H1 (cell line): ENCODE results near the gene TFCP2. TPM values are rescaled to one million over a fixed set of nuclear protein-coding genes. Genes with fewer than 3 reads are reported as not detected.

ENCODE experiments used
- CTCF ChIA-PET: fragments of 300-600 bp; sonication (Branson Sonifier 250); formaldehyde crosslinking; loops from one replicate; lab custom pipeline; 2021; ENCODE audit not compliant: partially characterized antibody; lab: Charles Lee
- POLR2A ChIA-PET: fragments of 300-600 bp; sonication (Branson Sonifier 250); formaldehyde crosslinking; loops from one replicate; lab custom pipeline; 2021; ENCODE audit warnings: inconsistent platforms; ENCODE audit not compliant: partially characterized antibody; lab: Charles Lee
- DNase-seq, 2 experiments: peaks; one replicate each; pipeline versions ENCODE4 v3.0.0 to v3.0.0-alpha.2; 2010 to 2022; ENCODE audit warnings: low spot score in 2 of 2, low read depth in 1 of 2, mixed read lengths in 1 of 2
- FAIRE-seq: peaks from 2 replicates; lab custom pipeline; 2011; peaks lifted over from hg19 to GRCh38; lab: Jason Lieb, UNC
- H2AFZ ChIP-seq: 2 replicates; pipeline ENCODE4 v1.8.1; 2012; ENCODE audit warnings: low read length, inconsistent platforms
- H2AK5ac ChIP-seq: 2 replicates; pipeline ENCODE4 v1.6.1; 2013; ENCODE audit warnings: low read depth, low read length
- H2BK120ac ChIP-seq: replicated peaks from 2 replicates; pipeline ENCODE3; 2013; ENCODE audit warnings: low read depth, low read length, inconsistent platforms
- H2BK12ac ChIP-seq: 2 replicates; pipeline ENCODE4 v1.6.1; 2013; ENCODE audit warnings: low read depth, low read length
- H2BK15ac ChIP-seq: 2 replicates; pipeline ENCODE4 v1.6.1; 2013; ENCODE audit warnings: low read length
- H2BK20ac ChIP-seq: 2 replicates; pipeline ENCODE4 v1.6.1; 2013; ENCODE audit warnings: low read length
- H2BK5ac ChIP-seq: 2 replicates; pipeline ENCODE4 v1.6.1; 2013; ENCODE audit warnings: low read depth, low read length
- H3K14ac ChIP-seq: 2 replicates; pipeline ENCODE4 v1.6.1; 2013; ENCODE audit warnings: inconsistent platforms; ENCODE audit not compliant: insufficient read length
- H3K18ac ChIP-seq: 2 replicates; pipeline ENCODE4 v1.6.1; 2013; ENCODE audit warnings: low read length; ENCODE audit errors: extremely low read depth
- H3K23ac ChIP-seq: 2 replicates; pipeline ENCODE4 v1.6.1; 2013; ENCODE audit warnings: inconsistent platforms; ENCODE audit not compliant: insufficient read length
- H3K23me2 ChIP-seq: 2 replicates; pipeline ENCODE4 v1.6.1; 2013; ENCODE audit warnings: low read depth, low read length
- H3K27ac ChIP-seq: 2 replicates; pipeline ENCODE4 v1.6.1; 2011; ENCODE audit warnings: low read depth, low read length, inconsistent platforms
- H3K27me3 ChIP-seq, 4 experiments: replicated peaks in 1 of 4; 1 replicate in 1 of 4; 2 replicates in 3 of 4; pipeline versions ENCODE4 v1.6.1 to v1.8.1; 2011 to 2013; ENCODE audit warnings: low read length in 3 of 4, mild to moderate bottlenecking in 3 of 4, inconsistent platforms in 2 of 4, mixed read lengths in 2 of 4, moderate library complexity in 1 of 4; ENCODE audit not compliant: control insufficient read depth in 3 of 4, insufficient read depth in 3 of 4; ENCODE audit errors: extremely low read depth in 1 of 4
- H3K36me3 ChIP-seq, 4 experiments: 2 replicates each; pipeline versions ENCODE4 v1.6.1 to v1.8.1; 2011 to 2013; ENCODE audit warnings: mild to moderate bottlenecking in 4 of 4, low read length in 3 of 4, moderate library complexity in 2 of 4, control low read depth in 1 of 4, inconsistent platforms in 1 of 4; ENCODE audit not compliant: insufficient read depth in 4 of 4, control insufficient read depth in 2 of 4
- H3K4ac ChIP-seq: replicated peaks from 2 replicates; pipeline ENCODE3; 2013; ENCODE audit warnings: low read length, low read depth, mixed read lengths, inconsistent platforms; ENCODE audit not compliant: insufficient read length
- H3K4me1 ChIP-seq, 4 experiments: replicated peaks in 1 of 4; 1 replicate in 1 of 4; 2 replicates in 3 of 4; pipeline versions ENCODE4 v1.6.1 to v1.8.1; 2011 to 2013; ENCODE audit warnings: low read length in 3 of 4, inconsistent platforms in 2 of 4, mixed read lengths in 1 of 4; ENCODE audit not compliant: insufficient read depth in 4 of 4, control insufficient read depth in 3 of 4
- H3K4me2 ChIP-seq, 2 experiments: 2 replicates each; pipeline versions ENCODE4 v1.6.1 to v1.8.1; 2011 to 2013; ENCODE audit warnings: low read depth in 2 of 2, low read length in 2 of 2, control low read depth in 1 of 2, inconsistent platforms in 1 of 2, mild to moderate bottlenecking in 1 of 2; ENCODE audit not compliant: insufficient read depth in 1 of 2
- H3K4me3 ChIP-seq, 4 experiments: fragments of 200-600, 300-600 bp in 1 of 4; sonication (generic), shearing (Covaris generic), sonication (Bioruptor Twin) in 1 of 4; 2 replicates each; pipeline versions ENCODE4 v1.5.1 to v1.8.1; 2011 to 2016; ENCODE audit warnings: low read length in 4 of 4, low read depth in 3 of 4, control low read depth in 2 of 4, inconsistent platforms in 2 of 4, mild to moderate bottlenecking in 2 of 4, mixed read lengths in 1 of 4, moderate library complexity in 1 of 4; ENCODE audit not compliant: insufficient read depth in 2 of 4; ENCODE audit errors: extremely low read depth in 1 of 4
- H3K56ac ChIP-seq: replicated peaks from 2 replicates; pipeline ENCODE3; 2013; ENCODE audit warnings: low read depth, mild to moderate bottlenecking, mixed read lengths, low read length, inconsistent platforms; ENCODE audit not compliant: insufficient read length
- H3K79me1 ChIP-seq: 2 replicates; pipeline ENCODE4 v1.6.1; 2013; ENCODE audit warnings: low read depth, low read length, control low read depth
- H3K79me2 ChIP-seq, 2 experiments: 2 replicates each; pipeline versions ENCODE4 v1.6.1 to v1.8.1; 2012 to 2013; ENCODE audit warnings: low read length in 2 of 2, mild to moderate bottlenecking in 2 of 2, inconsistent platforms in 1 of 2; ENCODE audit not compliant: insufficient read depth in 2 of 2, control insufficient read depth in 1 of 2
- H3K9ac ChIP-seq, 4 experiments: replicated peaks in 1 of 4; 1 replicate in 1 of 4; 2 replicates in 3 of 4; pipeline versions ENCODE4 v1.6.1 to v1.8.1; 2011 to 2013; ENCODE audit warnings: low read depth in 3 of 4, low read length in 3 of 4, control low read depth in 2 of 4, mild to moderate bottlenecking in 2 of 4, moderate library complexity in 2 of 4, inconsistent platforms in 1 of 4; ENCODE audit errors: extremely low read depth in 1 of 4
- H3K9me3 ChIP-seq, 2 experiments: 2 replicates each; pipeline versions ENCODE4 v1.6.1 to v1.8.1; 2012 to 2013; ENCODE audit warnings: mild to moderate bottlenecking in 2 of 2, moderate library complexity in 2 of 2, control low read depth in 1 of 2, inconsistent platforms in 1 of 2, low read depth in 1 of 2, low read length in 1 of 2, mixed read lengths in 1 of 2; ENCODE audit not compliant: insufficient read depth in 2 of 2
- H4K20me1 ChIP-seq, 2 experiments: replicated peaks in 1 of 2; 2 replicates each; pipeline versions ENCODE3 to v1.8.1; 2011 to 2013; ENCODE audit warnings: inconsistent platforms in 2 of 2, low read length in 2 of 2, mild to moderate bottlenecking in 1 of 2; ENCODE audit not compliant: insufficient read depth in 2 of 2, control insufficient read depth in 1 of 2
- H4K5ac ChIP-seq: 2 replicates; pipeline ENCODE4 v1.6.1; 2013; ENCODE audit warnings: low read length, low read depth, mixed read lengths, inconsistent platforms; ENCODE audit not compliant: insufficient read length
- H4K8ac ChIP-seq: 2 replicates; pipeline ENCODE4 v1.8.0; 2013; ENCODE audit warnings: mild to moderate bottlenecking, moderate library complexity, low read length, inconsistent platforms; ENCODE audit not compliant: insufficient read depth; ENCODE audit errors: extremely low read depth
- H4K91ac ChIP-seq: replicated peaks from 2 replicates; pipeline ENCODE3; 2013; ENCODE audit warnings: low read length, mixed read lengths, inconsistent platforms; ENCODE audit not compliant: insufficient read length
- CHD2 ChIP-seq: IDR thresholded peaks from 2 replicates; pipeline ENCODE4 v1.6.1; 2012; ENCODE audit warnings: low read length, improper control_type of control experiment
- CTBP2 ChIP-seq: IDR thresholded peaks from 2 replicates; pipeline ENCODE4 v1.7.0; 2011; ENCODE audit warnings: borderline replicate concordance, mild to moderate bottlenecking, moderate library complexity, mixed read lengths, low read length; ENCODE audit not compliant: insufficient read depth, insufficient read length
- CTCF ChIP-seq, 3 experiments: IDR thresholded peaks; 1 replicate in 2 of 3; 2 replicates in 1 of 3; pipeline versions ENCODE4 v1.5.1 to v1.6.1; 2011; ENCODE audit warnings: low read length in 3 of 3, mild to moderate bottlenecking in 3 of 3, inconsistent platforms in 2 of 3, low read depth in 1 of 3, moderate library complexity in 1 of 3; ENCODE audit not compliant: insufficient read depth in 1 of 3; ENCODE audit errors: control extremely low read depth in 1 of 3
- EGR1 ChIP-seq: IDR thresholded peaks from 2 replicates; pipeline ENCODE4 v1.6.1; 2011; ENCODE audit warnings: low read depth, low read length, borderline replicate concordance
- EZH2 ChIP-seq: fragments of 200-600 bp; sonication (generic); IDR thresholded peaks from 2 replicates; pipeline ENCODE4 v1.7.1; 2012; ENCODE audit warnings: low read depth, mild to moderate bottlenecking, moderate library complexity, low read length, inconsistent platforms; ENCODE audit not compliant: severe bottlenecking
- JUND ChIP-seq: IDR thresholded peaks from 2 replicates; pipeline ENCODE4 v1.6.1; 2011; ENCODE audit warnings: mild to moderate bottlenecking, improper control_type of control experiment, low read length
- MAFK ChIP-seq: IDR thresholded peaks from 2 replicates; pipeline ENCODE4 v1.6.1; 2012; ENCODE audit warnings: low read depth, mild to moderate bottlenecking, improper control_type of control experiment, low read length
- POLR2A ChIP-seq, 2 experiments: IDR thresholded peaks; 1 replicate in 1 of 2; 2 replicates in 1 of 2; pipeline ENCODE4 v1.6.1; 2011; ENCODE audit warnings: low read depth in 2 of 2, low read length in 2 of 2, mild to moderate bottlenecking in 2 of 2; ENCODE audit errors: control extremely low read depth in 1 of 2
- POU5F1 ChIP-seq: IDR thresholded peaks from 2 replicates; pipeline ENCODE4 v1.6.1; 2011; ENCODE audit warnings: low read depth, mild to moderate bottlenecking, low read length, moderate library complexity
- RAD21 ChIP-seq, 2 experiments: IDR thresholded peaks in 1 of 2; conservative IDR thresholded peaks in 1 of 2; 2 replicates each; pipeline ENCODE4 v1.6.1; 2011; ENCODE audit warnings: low read depth in 2 of 2, low read length in 2 of 2, improper control_type of control experiment in 1 of 2, inconsistent platforms in 1 of 2, mild to moderate bottlenecking in 1 of 2, moderate library complexity in 1 of 2
- RXRA ChIP-seq: IDR thresholded peaks from 2 replicates; pipeline ENCODE4 v1.6.1; 2011; ENCODE audit warnings: low read depth, mild to moderate bottlenecking, low read length, moderate library complexity; ENCODE audit not compliant: insufficient read depth
- SUZ12 ChIP-seq: fragments of 200-600 bp; sonication (generic); IDR thresholded peaks from 2 replicates; pipeline ENCODE4 v1.6.1; 2012; ENCODE audit warnings: mild to moderate bottlenecking, inconsistent platforms, low read length, moderate library complexity, mixed read lengths
- WGBS, 2 experiments: shearing (Covaris generic) in 1 of 2; methylation state at CpG; one replicate each; pipeline versions ENCODE4 v1.1.6 to v1.1.7; 2013 to 2015; ENCODE audit warnings: low lambda C conversion rate in 2 of 2, mixed read lengths in 2 of 2, inconsistent platforms in 1 of 2, low coverage in 1 of 2, missing lambda C conversion rate in 1 of 2; ENCODE audit not compliant: insufficient replicate concordance in 2 of 2, insufficient coverage in 1 of 2, insufficient read length in 1 of 2; ENCODE audit errors: extremely low coverage in 1 of 2, missing lambda C conversion rate in 1 of 2; 5-methylcytosine and 5-hydroxymethylcytosine counted together
- polyA plus RNA-seq, 7 experiments: library from polyadenylated mRNA; depleted of rRNA in 3 of 7; stranded (reverse) in 5 of 7; unstranded in 2 of 7; fragments of >200 nt in 5 of 7; fragments of 200-250 nt in 2 of 7; gene quantifications; 1 replicate in 5 of 7; 2 replicates in 1 of 7; 4 replicates in 1 of 7; pipeline versions ENCODE4 v1.2.1 to v1.2.3, GENCODE V29; 2011 to 2013; ENCODE audit warnings: missing spikeins in 2 of 7, mixed read lengths in 2 of 7
- total RNA-seq: library from RNA; stranded (reverse); fragmentation: NEBNext Ultra II Directional; extraction: Animal tissue kit (Norgen Biotek cat#: 25700); gene quantifications from 2 replicates; pipeline ENCODE4 v1.2.1, GENCODE V29; 2021

The TFCP2 gene
- total and polyA plus RNA-seq, 2 of the 8 experiments (the other 6 are each of a cell fraction or from before 2014, with no cell fraction given), result 19.8 to 49.2 TPM

- no peak overlapping the region for H3K14ac ChIP-seq
- H2BK12ac ChIP-seq, result no peak overlapping the region
- 83% methylated on average over 5 of the region's 5 CpGs; no CpG with 5 or more reads in 1 of the 2 experiments for WGBS, 2 experiments
- DNase-seq, result no peak
- no peak overlapping the region for H2BK15ac ChIP-seq
- H4K5ac ChIP-seq, result no peak overlapping the region
- no peak overlapping the region for H2AFZ ChIP-seq
- H3K36me3 ChIP-seq, result no peaks in the 10 kb centered on the region
- H3K4me2 ChIP-seq, result no peak overlapping the region
- H3K9me3 ChIP-seq, result no peaks in the 10 kb centered on the region
- no peak overlapping the region for H3K56ac ChIP-seq
- POLR2A ChIA-PET, result interaction anchor here (0.7 to 1.6 kb wide), 2 partner anchors 13 to 56 kb away, joined by 3 to 4 read pairs; no protein-coding TSS in a partner anchor
- no peak overlapping the region for H3K4ac ChIP-seq
- no peak overlapping the region for H2BK5ac ChIP-seq
- H3K9ac ChIP-seq, result no peak overlapping the region
- no peak overlapping the region for H2BK20ac ChIP-seq
- no peak overlapping the region for H3K4me3 ChIP-seq
- no peaks in the 10 kb centered on the region for H3K79me2 ChIP-seq
- no peak overlapping the region for H2AK5ac ChIP-seq
- no peaks in the 10 kb centered on the region; a peak in 1 of 7 replicates for H3K27me3 ChIP-seq
- CTCF ChIA-PET, result no interaction called here
- no peak overlapping the region for H2BK120ac ChIP-seq
- no peak overlapping the region for H4K91ac ChIP-seq
- no peaks in the 10 kb centered on the region for H3K4me1 ChIP-seq
- no peaks in the 10 kb centered on the region for H3K23me2 ChIP-seq
- no peak overlapping the region for H3K18ac ChIP-seq
- no peak overlapping the region for H3K23ac ChIP-seq
- H4K8ac ChIP-seq, result no peak overlapping the region
- H3K79me1 ChIP-seq, result no peaks in the 10 kb centered on the region
- H4K20me1 ChIP-seq, result no peaks in the 10 kb centered on the region
- no peak overlapping the region for H3K27ac ChIP-seq
- no peak for FAIRE-seq
- TF ChIP-seq RXRA (no peak), EGR1 (no peak), JUND (no peak), POLR2A (IDR thresholded peaks at IDR 0.05; ENCODE audit: control extremely low read depth in 1 of 2, low read depth in 2 of 2, low read length in 2 of 2) (no peak), SUZ12 (no peak), MAFK (no peak), EZH2 (no peak), POU5F1 (no peak), CTCF (IDR thresholded peaks at IDR 0.05; ENCODE audit: control extremely low read depth in 1 of 3, insufficient read depth in 1 of 3, low read depth in 1 of 3, low read length in 3 of 3) (peak in 1 of 3 experiments; percentile 10; a peak in 1 of 4 replicates), CHD2 (no peak), RAD21 (IDR thresholded peaks at IDR 0.05 in 1 of 2, conservative IDR thresholded peaks at IDR 0.05 in 1 of 2; ENCODE audit: low read depth in 2 of 2, low read length in 2 of 2) (peak; percentile 13 to 31; a peak in 3 of 4 replicates), CTBP2 (no peak)
Measured at GRCh38 chr12:51192284-51192671, 19.3 kb upstream of the TFCP2 start.
